ENCODE measurements around the gene PRICKLE1.
A peak's percentile ranks its signal among the peaks of the same experiment; 100 is the strongest.

PRICKLE1 gene

DNA sequence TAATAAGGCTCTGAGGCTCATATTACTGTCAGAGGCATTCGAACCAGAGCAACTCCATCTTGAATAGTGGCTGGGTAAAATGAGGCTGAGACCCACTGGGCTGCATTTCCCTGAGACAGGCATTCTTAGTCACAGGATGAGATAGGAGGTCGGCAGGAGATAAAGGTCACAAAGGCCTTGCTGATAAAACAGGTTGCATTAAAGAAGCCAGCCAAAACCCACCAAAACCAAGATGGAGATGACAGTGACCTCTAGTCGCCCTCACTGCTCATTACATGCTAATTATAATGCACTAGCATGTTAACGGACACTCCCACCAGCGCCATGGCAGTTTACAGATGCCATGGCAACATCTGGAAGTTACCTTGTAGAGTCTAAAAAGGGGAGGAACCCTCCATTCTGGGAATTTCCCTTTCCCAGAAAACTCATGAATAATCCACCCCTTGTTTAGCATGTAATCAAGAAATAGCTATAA lies 18.1 kb upstream of the PRICKLE1 start:
- Mint-ChIP-seq H3K27ac (no peak overlapping the region), H3K4me3 (no peak overlapping the region), H3K4me1 (no peaks in the 10 kb centered on the region), H3K9me3 (no peaks in the 10 kb centered on the region), H3K36me3 (no peaks in the 10 kb centered on the region)
- DNase-seq (ENCODE audit: low spot score in 2 of 2) (no peak), ATAC-seq (no peak)

DNA sequence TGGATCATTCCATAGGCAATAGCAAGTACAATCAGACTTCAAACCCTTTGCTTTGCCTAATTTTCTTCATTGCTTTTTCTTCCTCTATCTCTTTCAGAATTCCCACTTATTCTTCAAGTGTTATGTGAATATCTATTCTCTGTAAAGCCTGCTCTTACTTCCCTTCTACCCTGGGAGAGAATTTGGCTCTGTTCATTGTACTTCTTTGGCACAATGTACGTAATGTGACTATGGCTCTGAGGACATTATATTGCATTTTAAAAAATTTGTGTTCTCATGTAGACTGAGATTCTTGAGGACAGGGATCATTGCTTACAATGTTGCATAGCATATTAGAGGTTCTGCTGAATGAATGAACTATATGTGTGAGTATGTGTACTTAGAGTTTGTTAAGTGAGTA lies 16.9 kb upstream of the PRICKLE1 start:
- Mint-ChIP-seq H3K27ac (no peak overlapping the region), H3K9me3 (no peaks in the 10 kb centered on the region), H3K36me3 (no peaks in the 10 kb centered on the region), H3K4me1 (no peaks in the 10 kb centered on the region), H3K4me3 (no peak overlapping the region)
- DNase-seq (ENCODE audit: low spot score in 2 of 2) (no peak), ATAC-seq (no peak)

GRCh38 chr12:42605685-42606084 lies 16.1 kb upstream of the PRICKLE1 start:
- H3K4me1 Mint-ChIP-seq = no peaks in the 10 kb centered on the region
- no peaks in the 10 kb centered on the region for H3K9me3 Mint-ChIP-seq
- ATAC-seq = no peak
- no peak overlapping the region for H3K4me3 Mint-ChIP-seq
- H3K36me3 Mint-ChIP-seq = no peaks in the 10 kb centered on the region
- H3K27ac Mint-ChIP-seq = no peak overlapping the region
- no peak for DNase-seq (ENCODE audit: low spot score in 2 of 2)

DNA sequence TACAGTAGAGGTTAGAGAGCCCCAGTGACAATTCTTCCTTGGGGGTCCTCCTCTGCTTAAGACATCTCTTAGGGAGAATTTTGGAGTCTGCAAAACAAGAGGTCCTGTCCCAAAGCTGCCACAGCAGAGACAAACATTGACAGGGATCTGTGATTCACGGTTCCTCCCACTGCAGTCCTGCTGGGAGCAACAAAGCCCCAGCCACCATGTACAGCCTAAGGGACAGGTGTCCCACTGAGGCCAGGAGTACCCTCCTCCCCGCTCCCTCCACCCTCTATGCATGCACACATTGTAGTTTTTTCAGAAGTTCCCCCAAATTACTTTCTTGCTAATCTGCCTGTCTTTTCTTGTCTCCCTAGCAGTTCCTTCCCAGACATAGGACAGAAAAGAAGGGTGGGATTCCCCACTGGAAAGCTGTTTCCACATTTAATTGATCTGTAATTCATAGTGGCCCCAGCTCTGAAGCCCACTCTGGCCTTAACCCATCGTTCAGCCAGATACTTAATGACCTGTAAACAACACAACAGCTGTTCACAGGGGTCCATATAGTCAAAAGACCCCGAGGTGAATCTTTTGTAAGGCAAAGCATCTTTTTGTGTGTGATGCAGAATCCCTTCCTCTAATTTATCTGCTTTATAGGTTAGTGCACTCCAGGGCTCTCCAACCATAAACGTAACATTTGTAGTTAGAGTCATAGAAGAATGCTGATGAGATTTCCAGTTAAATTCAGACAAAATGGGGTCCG lies 13.9 kb upstream of the PRICKLE1 start:
- H3K27ac Mint-ChIP-seq = no peak overlapping the region

DNA sequence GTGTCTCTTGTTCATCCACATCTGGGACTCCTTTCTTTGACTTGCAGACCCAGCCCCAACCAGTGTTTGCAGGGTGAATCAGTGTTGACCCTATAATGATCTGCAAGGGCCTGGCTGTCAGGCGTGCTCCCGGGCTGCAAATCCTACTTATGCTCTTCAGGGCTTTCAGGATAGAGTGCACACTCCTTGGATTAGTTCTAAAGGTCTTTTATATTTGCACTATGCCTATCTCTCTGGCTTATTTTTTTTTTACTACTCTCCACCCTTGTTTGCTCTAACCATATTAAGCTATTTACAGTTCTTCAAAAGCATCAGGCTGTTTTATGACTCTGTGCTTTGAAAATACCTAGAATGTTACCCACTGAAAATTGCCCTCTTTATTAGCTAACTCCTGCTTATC lies 4.3 kb upstream of the PRICKLE1 start:
- Mint-ChIP-seq H3K27ac (no peak overlapping the region), H3K4me1 (peaks cover 9% of the 10 kb centered on the region), H3K36me3 (no peaks in the 10 kb centered on the region), H3K4me3 (no peak overlapping the region), H3K9me3 (no peaks in the 10 kb centered on the region)
- DNase-seq (ENCODE audit: low spot score in 2 of 2) (no peak), ATAC-seq (no peak)

More for the DNA sequence above, 13.9 kb upstream of the PRICKLE1 start:
- H3K36me3 Mint-ChIP-seq = no peaks in the 10 kb centered on the region
- no peaks in the 10 kb centered on the region for H3K4me1 Mint-ChIP-seq
- ATAC-seq (peak; percentile 46), DNase-seq (ENCODE audit: low spot score in 2 of 2) (no peak)
- no peak overlapping the region for H3K4me3 Mint-ChIP-seq
- no peaks in the 10 kb centered on the region for H3K9me3 Mint-ChIP-seq

GRCh38 chr12:42590330-42590934 lies 886 bp upstream of the PRICKLE1 start:
- no peak for DNase-seq (ENCODE audit: low spot score in 2 of 2)
- Mint-ChIP-seq H3K9me3 (no peaks in the 10 kb centered on the region), H3K27ac (no peak overlapping the region), H3K36me3 (no peaks in the 10 kb centered on the region), H3K4me1 (peaks cover 13% of the 10 kb centered on the region), H3K4me3 (peak overlapping the region; percentile 41)
- no peak for ATAC-seq

GRCh38 chr12:42588524-42589464 lies 752 bp downstream of the PRICKLE1 start:
- DNase-seq (ENCODE audit: low spot score in 2 of 2) = peak in 1 of 2 donors; percentile 48
- ATAC-seq = peak; percentile 4
- H3K36me3 Mint-ChIP-seq = no peaks in the 10 kb centered on the region
- H3K9me3 Mint-ChIP-seq = no peaks in the 10 kb centered on the region
- H3K27ac Mint-ChIP-seq = no peak overlapping the region
- H3K4me3 Mint-ChIP-seq = peak overlapping the region; percentile 42
- H3K4me1 Mint-ChIP-seq = peaks cover 13% of the 10 kb centered on the region

DNA sequence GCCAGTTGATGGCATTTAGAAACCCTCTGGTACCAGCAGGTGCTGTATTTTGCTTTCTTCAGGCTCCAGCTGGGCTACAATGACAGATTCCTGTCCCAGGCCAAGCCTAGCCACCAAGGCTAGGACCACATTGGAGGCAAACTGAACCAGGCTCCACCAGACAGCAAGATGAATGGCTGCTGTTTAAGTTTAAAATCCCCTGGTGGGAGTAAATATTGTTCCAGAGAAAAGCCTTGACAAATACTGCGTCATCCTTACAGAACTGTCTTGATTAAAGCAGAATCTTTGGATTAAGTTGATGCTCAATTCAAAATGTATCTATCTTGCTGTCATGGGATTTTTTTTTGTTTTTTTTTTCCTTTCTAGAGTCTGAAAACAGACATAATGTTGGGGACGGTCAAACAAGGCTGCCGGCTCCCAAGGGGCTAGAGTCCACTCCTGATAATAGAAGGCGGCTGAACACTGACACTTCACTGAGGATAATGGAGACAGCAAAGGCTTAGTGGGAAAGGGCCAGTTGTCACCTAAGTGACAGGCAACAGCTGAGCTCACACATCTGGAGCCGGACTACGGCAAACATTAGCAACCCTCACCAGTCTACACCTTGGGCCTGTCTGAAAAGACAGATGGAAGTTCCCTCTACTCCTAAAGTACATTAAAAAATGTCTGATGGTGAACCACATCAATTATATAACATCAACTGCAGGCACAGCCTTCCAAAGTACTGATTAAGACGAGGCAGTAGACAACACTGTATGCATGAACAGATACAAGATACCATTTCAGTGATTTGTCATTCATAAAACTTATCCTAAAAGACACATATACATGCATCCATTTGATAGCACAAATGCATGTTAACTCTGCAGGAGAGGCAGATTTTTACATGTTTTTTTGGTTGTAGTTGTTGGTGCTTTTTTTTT lies 1.7 kb downstream of the PRICKLE1 start:
- ATAC-seq (no peak), DNase-seq (ENCODE audit: low spot score in 2 of 2) (no peak)
- Mint-ChIP-seq H3K27ac (no peak overlapping the region), H3K4me1 (peaks cover 13% of the 10 kb centered on the region), H3K9me3 (no peaks in the 10 kb centered on the region), H3K36me3 (no peaks in the 10 kb centered on the region), H3K4me3 (peak overlapping the region; percentile 42)

- ATAC-seq (no peak), DNase-seq (ENCODE audit: low spot score in 2 of 2) (no peak)
- Mint-ChIP-seq H3K27ac (no peak overlapping the region), H3K36me3 (no peaks in the 10 kb centered on the region), H3K4me3 (no peak overlapping the region), H3K9me3 (no peaks in the 10 kb centered on the region), H3K4me1 (peaks cover 13% of the 10 kb centered on the region)
These were observed 3.3 kb downstream of the PRICKLE1 start for GRCh38 chr12:42586268-42586667.

DNA sequence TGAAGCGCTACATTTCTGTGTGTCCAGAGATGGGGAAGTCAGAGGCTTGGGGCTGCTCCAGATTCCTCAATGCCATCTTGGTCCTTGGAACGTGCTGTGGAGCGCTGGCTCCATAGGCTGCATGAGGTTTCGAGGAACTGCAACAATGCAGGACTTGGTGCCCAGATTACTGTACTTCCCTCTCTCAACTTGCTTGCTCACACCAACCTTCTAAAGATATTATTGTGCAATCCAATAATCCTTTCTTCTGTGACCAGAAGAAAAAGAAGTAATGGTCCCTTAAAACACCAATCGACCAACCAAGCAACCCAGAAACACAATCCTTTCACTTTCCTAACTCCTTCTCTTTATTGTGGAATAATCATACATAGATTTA lies 3.7 kb downstream of the PRICKLE1 start:
- no peak for DNase-seq (ENCODE audit: low spot score in 2 of 2)
- Mint-ChIP-seq H3K9me3 (no peaks in the 10 kb centered on the region), H3K4me3 (no peak overlapping the region), H3K36me3 (no peaks in the 10 kb centered on the region), H3K27ac (no peak overlapping the region), H3K4me1 (peaks cover 13% of the 10 kb centered on the region)
- ATAC-seq = no peak

- no peaks in the 10 kb centered on the region for H3K36me3 Mint-ChIP-seq
- peaks cover 7% of the 10 kb centered on the region for H3K4me1 Mint-ChIP-seq
- H3K4me3 Mint-ChIP-seq = no peak overlapping the region
- DNase-seq (ENCODE audit: low spot score in 2 of 2) = no peak
- H3K27ac Mint-ChIP-seq = no peak overlapping the region
- H3K9me3 Mint-ChIP-seq = no peaks in the 10 kb centered on the region
- no peak for ATAC-seq
These were observed 4.2 kb downstream of the PRICKLE1 start for GRCh38 chr12:42585154-42585840.

DNA sequence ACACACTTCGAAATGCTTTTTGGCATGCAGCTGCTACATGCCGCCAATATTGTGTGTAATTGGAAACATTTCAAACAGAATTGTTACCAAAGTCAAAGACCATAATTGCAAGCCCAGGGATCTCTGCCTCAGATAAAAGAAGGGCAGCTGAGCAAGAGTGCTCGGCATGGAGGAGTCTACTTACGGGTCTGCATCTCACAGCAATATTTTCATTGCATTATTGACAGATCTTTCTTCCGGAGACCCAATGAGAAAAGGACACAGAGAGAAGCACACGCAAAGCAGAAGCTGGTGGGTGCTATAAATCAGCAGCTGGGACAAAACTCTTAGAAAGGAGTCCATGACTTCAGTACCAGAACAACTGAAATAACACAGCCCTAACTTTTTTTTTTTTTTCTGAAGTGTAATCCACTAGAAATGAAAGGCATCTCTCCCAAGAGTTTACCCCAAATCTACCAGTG lies 4.9 kb downstream of the PRICKLE1 start:
- no peak overlapping the region for H3K27ac Mint-ChIP-seq

GRCh38 chr12:42583016-42583415 lies 6.5 kb downstream of the PRICKLE1 start:
- H3K9me3 Mint-ChIP-seq = no peaks in the 10 kb centered on the region
- no peaks in the 10 kb centered on the region for H3K4me1 Mint-ChIP-seq
- ATAC-seq (no peak), DNase-seq (ENCODE audit: low spot score in 2 of 2) (no peak)
- H3K4me3 Mint-ChIP-seq = no peak overlapping the region
- no peak overlapping the region for H3K27ac Mint-ChIP-seq
- no peaks in the 10 kb centered on the region for H3K36me3 Mint-ChIP-seq

More for the DNA sequence above, 4.9 kb downstream of the PRICKLE1 start:
- Mint-ChIP-seq H3K4me3 (no peak overlapping the region), H3K4me1 (peaks cover 6% of the 10 kb centered on the region), H3K9me3 (no peaks in the 10 kb centered on the region), H3K36me3 (no peaks in the 10 kb centered on the region)
- DNase-seq (ENCODE audit: low spot score in 2 of 2) (no peak), ATAC-seq (no peak)

DNA sequence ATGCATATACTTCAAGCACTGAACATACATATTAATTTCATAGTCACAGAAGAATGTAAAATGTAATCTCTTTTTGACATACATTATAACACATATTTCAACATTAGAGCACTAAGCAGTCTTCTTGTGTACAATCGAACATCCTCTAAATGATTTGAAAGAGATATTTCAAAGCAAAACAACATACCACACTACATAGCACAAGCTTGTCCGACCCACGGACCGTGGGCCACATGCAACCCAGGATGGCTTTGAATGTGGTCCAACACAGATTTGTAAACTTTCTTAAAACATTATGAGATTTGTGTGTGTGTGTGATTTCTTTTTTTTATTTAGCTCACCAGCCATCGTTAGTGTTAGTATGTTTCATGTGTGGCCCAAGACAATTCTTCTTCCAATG lies 7.0 kb downstream of the PRICKLE1 start:
- ATAC-seq = no peak
- no peaks in the 10 kb centered on the region for H3K9me3 Mint-ChIP-seq
- no peaks in the 10 kb centered on the region for H3K36me3 Mint-ChIP-seq

More for the DNA sequence above, 7.0 kb downstream of the PRICKLE1 start:
- no peak for DNase-seq (ENCODE audit: low spot score in 2 of 2)
- H3K4me3 Mint-ChIP-seq = no peak overlapping the region
- H3K4me1 Mint-ChIP-seq = no peaks in the 10 kb centered on the region
- no peak overlapping the region for H3K27ac Mint-ChIP-seq
